Stimulated activated CD8-positive, alpha-beta memory T cell treated with anti-CD3 and anti-CD28 coated beads, Interleukin-12 subunit alpha, Interleukin-12 subunit beta, amount 100 ng/mL, for 24 hours (primary cell): ENCODE measurements around the gene TSKU.
"Not testable (repeated sequence)": the region's sequence is repeated elsewhere in the genome, so short reads cannot be mapped to it uniquely, and the experiment has no call there.

ENCODE experiments used
- DNase-seq: peaks from one replicate; pipeline ENCODE4 v3.0.0-alpha.2; 2020; ENCODE audit errors: extremely low read depth

TSKU gene

DNA sequence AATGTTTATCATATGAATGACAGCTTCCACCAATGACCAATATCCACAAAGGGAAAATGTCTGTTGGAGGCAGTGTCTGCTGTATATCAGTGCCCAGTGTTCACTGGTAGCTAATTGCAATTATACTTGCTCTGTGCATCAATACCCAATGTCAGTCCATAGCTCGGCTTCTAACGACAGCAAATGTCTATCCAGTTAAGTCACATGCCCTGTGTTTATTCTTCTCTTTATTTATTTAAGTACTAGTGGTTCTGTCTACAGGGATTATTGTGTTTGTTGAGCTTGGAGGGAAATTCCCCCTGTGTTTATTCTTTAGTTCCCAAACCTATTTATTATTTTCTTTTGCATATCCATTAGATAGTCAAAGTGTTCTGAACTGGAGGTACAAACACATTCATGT is 18.6 kb downstream of the TSKU start:
- DNase-seq = no peak

DNA sequence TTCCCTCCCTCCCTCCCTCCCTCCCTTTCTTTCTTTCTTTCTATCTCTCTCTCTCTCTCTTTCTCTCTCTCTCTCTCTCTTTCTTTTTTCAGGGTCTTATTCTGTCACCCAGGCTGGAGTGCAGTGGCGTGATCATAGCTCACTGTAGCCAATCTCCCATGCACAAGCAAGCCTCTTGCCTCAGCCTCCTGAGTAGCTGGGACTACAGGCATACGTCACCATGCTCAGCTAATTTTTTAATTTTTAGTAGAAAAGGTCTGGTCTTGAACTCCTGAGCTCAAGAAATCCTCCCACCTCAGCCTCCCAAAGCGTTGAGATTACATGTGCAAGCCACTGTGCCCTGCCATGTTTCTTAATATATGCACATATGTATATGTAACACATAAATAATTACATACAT is 19.0 kb downstream of the TSKU start:
- no peak for DNase-seq

DNA sequence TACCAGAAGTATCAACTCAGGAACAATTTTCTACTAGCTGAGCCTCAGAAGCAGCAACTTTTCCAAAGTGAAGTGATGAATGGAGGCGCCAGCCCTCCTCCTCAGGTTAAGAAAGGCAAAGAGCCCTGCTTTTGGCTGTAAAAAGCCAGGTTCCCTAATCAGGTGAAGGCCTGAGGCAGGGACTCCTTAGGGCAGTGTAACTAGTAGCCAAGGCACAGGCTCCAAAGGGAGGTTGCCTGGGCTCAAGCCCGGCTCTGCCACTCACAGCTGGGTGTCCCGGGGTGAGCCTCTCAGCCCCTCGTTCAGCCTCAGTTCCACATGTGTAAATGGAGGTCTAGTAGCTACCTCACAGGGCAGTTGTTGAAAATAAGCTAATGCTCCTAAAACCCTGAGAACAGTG is 19.5 kb downstream of the TSKU start:
- no peak for DNase-seq

DNA sequence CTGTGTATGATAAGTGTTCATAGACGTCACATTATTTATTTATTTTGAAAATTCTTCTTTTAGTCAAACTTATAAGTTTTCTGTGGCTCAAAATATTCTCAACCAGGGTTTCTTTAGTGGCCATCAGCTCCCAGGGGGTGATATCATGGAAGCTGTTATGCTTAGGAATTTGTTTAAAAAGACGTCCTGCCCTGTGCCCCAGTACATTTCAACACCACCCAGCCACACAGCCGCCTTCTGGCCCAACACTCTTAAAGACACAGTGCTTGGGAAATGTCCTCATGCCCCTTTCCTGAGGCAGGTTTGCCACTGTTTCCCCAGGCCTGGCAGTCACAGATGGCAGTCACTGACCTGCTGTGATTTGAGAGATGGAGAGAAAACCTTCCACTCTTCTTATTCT is 19.9 kb downstream of the TSKU start:
- no peak for DNase-seq

DNA sequence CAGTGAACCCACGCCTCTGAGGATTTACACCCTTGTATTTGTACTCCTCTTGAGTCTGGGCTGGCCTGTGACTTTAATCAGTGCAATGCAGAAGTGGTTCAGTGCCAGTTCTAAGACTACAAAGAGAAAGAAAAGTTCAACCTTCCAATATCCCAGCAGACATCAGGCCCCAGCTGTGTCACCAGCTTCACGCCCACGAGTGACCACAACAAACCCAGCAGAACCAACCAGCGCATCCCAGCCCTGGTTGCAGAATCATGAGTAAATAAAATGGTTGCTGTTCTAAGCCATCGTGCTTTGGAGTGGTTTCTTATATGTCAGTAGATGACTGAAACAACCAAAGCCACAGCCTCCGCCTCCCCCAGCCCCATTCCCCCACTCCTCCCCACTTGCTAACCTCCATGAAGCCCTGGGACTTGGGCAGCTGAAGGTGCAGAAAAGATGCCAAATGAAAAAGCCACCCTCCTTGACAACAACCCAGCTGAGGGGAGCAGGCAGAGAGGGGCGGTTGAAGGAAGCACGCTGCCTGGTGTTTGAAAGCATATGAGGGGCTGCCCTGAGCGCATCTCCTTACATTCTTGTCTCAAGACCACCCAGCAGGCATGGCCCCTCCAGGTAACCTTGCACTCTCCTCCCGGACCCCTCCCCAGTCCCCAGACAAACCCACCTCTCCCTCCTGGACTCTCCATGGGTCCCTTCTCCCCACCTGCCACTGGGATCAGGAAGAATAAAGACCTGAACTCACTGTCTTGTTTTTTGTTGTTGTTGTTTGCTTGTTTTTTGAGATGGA is 20.9 kb downstream of the TSKU start:
- no peak for DNase-seq

DNA sequence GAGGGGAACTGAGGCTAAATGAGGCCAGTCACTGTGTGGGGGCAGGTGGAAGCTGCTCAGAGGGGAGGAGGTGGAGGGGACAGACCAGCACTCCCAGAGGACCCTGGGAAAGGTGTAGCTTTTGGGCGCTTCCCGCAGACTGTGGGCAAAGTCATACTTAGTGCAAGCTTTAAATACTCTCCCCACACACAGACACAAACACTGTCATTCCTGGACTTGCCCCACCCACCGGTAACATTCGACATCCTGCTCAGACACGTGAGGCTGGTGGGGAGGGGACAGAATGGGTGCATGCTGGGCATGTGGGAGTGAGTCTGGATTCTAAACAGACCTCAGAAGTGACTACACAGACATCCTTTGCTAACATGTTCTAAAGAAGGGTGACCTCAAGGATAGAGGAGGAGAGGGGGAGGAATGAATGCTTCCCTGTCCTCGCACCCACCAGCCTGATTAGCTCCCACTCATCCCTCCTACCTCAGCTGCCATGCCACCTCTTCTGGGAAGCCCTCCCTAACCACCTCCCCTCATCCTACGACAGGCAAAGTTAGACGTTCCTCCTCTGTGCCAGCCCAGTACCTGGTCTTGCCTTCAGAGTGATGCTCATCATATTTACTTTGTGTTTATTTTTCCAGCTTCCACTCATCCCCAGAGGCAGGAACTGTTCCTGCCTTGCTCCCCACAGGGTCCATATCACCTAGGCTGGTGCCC is 22.2 kb downstream of the TSKU start:
- no peak for DNase-seq

DNA sequence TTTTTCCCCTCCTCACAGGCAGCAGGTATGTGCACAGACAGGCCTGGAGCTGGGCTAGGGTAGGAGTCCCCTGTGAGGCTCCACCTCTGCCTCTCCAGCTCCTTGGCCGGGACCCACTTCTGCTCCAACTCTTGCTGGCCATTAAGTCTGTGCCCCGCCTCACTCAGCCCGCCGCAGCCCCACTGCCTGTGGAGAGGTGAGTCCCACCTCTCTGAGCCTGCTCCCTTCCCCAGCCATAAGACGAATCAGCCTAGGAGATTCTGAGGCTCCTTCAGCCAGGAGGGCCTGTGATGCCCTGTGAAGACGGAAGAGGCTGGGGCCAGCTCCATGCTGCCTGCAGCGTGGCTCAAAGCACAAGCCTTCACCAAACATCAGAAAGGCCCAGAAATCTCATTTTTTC is 23.0 kb downstream of the TSKU start:
- no peak for DNase-seq

DNA sequence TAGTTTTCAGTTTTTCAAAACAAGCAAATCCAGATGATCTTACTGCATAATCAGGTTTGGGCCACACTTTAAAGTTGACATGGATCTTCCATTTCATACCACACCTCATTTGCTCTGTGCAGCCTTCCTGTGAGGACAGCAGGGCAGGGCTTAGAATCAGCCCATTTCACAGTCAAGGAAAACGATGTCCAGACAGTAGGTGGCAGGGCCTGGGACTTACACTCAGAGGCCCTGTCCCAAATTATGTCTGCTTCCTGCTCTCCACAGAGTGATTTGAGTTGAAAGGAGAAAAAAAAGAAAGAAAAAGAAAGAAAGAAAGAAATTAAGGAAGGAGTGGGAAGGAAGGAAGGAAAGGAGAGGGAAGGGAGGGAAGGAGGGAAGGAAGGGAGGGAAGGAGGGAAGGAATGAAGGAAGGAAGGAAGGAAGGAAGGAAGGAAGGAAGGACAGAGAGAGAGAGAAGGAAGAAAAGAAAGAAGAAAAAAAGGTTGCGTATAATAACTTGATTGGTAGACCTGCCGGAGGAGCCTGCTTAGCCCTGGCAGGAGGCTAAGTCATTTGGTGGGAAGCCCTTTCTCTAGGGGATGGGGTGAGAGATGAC is 23.6 kb downstream of the TSKU start:
- no peak for DNase-seq

DNA sequence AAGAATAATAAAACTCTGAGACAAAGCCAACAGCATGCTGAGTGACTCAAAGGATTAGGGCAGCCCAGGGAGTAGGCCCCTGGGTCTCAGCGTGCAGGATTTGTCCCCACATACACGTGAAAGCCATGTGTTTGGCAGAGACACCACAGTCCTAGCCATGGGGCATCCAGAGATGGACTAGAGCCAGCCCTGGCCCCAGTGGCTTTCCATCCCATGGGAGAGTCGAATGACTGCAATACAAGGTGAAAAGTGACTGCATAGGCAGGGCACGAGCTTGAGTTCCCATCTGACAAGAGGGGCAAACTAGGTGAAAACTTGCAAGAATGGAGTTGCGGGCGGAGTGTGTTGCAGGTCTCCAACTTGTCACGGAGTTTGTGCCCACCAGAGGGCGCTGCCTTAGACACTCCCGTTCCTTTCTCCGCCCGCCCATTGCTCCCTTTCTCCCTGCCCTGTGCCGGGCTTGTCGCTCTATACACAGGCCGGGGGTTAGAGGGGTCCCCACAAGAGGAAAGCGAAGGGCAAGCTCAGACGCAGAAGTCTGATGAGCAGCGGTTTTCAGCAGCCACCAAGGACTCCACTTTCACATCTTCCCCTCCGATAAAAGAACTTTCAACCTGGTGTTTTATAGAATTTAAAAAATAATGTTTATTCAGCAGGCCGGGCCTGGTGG is 24.2 kb downstream of the TSKU start:
- peak; percentile 49 for DNase-seq

DNA sequence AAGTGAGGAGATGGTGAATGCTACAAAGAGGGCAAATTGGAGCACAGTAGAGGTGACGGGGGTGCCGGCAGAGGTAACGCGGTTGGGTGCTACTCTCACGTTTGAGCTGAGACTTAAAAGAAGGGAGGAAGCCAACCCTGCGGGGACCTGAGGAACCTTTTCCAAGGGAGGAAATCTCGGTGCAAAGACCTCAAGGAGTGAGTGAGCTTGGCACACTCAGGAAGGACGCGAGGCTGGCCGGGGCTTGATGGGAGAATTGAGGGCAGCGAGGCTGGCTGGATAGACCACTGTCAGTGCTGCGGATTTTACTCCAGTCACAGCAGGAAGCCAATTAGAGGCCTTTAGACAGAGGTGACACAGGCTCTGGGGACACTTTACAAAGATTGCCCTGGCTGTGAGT is 25.0 kb downstream of the TSKU start:
- DNase-seq = no peak

DNA sequence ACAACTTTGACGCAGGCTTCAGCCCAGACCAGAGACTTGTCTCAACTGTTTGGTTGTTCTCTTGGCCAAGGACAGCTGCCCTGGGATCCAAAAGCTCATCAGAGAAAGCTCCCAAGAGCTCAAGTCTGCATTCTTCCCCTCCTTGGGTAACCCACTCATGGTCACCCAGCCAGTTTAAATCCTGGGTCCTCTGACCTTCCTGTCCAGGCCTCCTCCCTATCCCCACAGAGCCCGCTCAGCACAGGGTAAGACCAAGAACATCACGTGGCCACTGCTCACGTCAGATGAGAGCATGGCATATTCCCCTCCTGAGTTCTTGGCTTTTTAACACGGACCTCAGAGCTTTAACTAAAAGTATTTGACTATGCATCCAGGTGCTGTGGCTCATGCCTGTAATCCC is 25.8 kb downstream of the TSKU start:
- no peak for DNase-seq

DNA sequence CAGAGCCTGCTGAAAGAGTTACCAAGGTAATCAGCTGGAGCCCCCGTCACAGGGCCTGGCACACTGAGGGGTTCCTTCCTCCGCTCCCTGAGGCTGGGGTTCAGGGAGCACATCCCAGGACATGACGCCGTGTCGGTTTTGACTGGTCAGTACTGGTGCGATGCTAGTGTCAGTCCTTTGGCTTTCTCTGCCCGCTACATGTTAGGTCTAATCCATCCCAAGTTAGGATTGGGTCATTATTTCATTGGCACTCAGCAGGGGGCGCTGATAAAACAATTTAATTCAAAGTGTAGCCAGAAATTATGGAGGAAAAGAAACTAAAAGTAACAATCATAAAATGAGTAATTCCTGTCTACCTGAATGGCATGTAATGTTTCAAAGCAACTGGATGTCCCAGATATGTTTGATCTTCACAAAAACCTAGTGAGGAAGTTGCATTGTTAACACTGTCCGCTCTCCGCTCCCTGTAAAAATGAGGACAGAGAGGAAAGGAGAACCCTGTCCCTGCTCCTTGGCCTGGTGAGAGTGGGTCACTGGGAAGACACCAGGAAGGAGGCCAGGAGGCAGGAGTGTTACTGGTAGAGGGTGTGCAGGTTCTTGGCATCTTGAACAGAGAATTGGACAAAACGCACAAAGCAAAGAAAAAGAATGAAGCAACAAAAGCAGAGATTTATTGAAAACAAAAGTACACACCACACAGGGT is 27.1 kb downstream of the TSKU start:
- DNase-seq = no peak

DNA sequence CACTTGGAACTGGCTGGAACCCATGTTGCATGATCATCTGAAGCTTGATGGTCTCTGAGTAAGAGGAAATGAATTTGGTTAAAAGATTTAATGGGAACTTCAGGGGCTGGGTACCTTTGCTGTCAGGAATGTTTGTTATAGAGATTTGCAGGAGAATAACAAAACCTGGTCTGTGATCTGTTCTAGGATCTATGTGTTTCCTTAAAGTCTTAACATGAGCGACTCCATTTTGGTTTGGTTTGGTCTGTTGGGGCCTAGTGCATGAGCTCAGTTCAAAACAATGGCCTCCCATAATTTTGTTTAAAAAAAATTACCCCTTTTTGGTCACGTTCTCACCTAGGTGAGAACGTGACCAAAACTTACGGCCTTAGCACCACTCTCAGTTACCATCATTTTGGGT is 28.1 kb downstream of the TSKU start:
- DNase-seq = no peak

DNA sequence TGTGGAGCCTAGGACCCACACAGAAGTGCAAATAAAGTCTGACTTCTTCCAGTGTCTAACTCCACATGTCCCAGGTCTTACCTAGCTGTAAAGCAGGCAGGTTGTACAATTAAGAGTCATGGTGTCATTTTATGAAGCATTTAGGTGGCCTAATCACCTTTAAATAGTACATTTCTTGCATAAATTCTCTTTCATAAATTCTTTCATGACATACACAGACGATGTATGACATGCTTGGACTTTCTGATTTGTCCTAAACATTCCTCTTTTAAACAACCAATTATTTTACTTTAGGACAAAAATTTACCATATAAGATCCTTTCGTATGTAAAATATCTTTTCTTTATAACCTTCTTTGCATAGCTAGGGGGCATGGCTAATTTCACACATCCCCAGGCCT is 31.3 kb downstream of the TSKU start:
- no peak for DNase-seq

DNA sequence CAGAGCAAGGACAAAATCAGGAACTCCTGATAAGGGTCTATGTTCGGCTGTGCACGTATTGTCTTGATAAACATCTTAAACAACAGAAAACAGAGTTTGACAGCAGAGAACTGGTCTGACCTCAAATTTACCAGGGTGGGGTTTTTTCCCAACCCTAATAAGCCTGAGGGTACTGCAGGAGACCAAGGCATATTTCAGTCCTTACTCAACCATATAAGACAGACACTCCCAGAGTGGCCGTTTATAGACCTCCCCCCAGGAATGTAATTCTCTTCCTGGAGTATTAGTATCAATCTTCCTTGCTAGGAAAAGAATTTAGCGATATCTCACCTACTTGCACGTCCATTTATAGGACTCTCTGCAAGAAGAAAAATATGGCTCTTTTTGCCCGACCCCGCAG is 32.5 kb downstream of the TSKU start:
- not testable (repeated sequence) for DNase-seq

DNA sequence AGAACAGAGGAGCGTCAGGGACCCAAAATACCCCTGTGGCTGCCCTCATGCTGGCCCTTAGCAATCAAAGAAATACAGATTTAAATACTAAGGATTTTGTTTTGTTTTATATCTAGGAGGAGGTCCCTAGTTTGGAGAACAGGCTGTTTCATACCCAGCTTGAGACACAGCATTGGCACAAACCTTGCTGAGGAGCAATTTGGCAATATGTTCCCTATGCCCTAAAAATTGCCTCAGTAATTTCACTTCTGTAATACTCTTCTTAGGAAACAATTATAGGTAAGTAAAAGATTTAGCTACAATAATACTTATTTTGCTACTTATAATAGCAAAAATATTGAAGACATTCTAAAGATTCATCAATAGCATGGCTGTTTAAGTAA is 37.0 kb downstream of the TSKU start:
- DNase-seq = no peak

DNA sequence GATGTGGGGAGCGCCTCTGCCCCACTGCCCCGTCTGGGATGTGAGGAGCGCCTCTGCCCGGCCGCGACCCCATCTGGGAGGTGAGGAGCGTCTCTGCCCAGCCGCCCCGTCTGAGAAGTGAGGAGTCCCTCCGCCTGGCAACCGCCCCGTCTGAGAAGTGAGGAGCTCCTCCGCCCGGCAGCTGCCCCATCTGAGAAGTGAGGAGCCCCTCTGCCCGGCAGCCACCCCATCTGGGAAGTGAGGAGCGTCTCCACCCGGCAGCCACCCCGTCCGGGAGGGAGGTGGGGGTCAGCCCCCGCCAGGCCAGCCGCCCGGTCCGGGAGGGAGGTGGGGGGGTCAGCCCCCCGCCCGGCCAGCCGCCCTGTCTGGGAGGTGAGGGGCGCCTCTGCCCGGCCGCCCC is 38.2 kb downstream of the TSKU start:
- DNase-seq = not testable (repeated sequence)

DNA sequence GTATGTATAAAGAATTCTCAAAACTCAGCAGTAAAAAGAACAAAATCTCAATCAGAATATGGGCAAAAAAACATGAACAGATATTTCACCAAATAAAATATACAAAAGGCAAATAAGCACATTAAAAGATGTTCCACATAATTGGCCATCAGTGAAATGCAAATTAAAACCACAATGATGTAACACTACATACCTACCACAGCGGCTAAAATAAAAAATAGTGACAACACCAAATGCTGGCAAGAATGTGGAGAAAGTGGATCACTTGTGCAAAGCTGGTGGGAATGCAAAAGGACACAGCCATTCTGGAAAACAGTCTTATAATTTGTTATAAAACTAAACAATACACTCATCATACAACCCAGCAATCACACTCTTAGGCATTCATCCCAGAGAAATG is 39.2 kb downstream of the TSKU start:
- no peak for DNase-seq

DNA sequence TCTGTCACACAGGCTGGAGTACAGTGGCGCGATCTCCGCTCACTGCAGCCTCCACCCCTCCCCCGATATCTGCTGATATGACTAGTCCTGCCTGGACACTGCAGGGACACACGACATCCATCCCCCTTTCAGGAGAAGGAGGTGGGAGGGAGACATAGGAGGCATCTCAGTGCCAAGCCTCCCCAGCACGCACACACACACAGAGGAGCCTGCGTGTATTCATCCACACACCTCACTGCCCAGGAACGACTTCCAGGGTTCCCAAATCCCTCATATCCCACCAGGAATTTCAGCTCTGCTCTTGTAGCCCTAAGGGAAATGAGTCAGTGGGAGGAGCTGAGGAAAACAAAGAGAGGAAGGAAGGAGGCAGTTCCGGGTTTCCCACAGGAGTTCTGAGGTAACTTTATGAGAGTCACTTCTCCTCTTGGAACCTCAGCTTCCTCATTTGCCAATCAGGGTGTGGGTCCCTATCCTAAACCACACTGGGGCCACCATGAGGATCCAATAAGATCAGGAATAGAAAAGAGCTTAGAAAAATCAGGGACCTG is 40.4 kb downstream of the TSKU start:
- no peak for DNase-seq

DNA sequence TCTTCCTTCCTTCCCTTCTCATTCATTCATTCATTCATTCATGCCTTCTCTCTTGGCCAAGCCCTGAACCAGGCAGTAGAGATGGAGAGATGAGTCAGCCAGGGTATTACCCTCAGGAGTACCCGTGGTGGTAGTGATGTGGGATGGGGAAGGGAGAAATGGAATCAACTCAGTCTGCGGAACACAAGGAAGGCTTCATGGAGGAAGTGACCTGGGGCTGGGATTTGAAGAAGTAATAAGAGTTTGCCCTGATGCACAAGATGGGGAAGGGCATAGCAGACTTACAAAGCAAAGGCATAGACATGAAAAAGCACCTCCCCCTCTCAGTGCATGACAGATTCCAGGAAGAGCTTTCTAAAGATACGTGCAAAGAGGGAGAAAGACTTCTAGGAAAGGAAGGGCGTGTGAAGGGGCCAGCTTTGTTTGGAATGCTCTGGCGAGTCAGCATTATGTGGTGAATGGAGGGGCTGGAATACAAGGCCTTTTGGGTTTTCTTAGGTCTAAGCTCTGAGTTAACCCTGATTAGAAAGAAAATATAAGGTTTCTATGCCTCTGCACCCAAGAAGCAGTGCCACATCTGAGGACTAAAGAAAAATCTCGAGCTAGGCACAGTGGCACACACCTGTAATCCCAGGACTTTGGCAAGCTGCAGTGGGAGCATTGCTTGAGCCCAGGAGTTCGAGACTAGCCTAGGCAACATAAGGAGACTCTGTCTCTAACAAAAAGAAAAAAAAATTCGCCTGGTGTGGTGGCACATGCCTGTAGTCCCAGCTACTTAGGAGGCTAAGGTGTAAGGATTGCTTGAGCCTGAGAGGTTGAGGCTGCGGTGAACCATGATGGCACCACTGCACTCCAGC is 41.2 kb downstream of the TSKU start:
- DNase-seq = no peak
